Effector memory CD8-positive, alpha-beta T cell (primary cell): Measurements from ENCODE around the gene TAPBP.
"Not testable (repeated sequence)": the region's sequence is repeated elsewhere in the genome, so short reads cannot be mapped to it uniquely, and the experiment has no call there.

Experiments
- ATAC-seq: fragments of 150-1000 bp; cut with Tn5 transposase; replicated peaks from 2 replicates; pipeline ENCODE4 v1.10.0; 2021; ENCODE audit warnings: mild to moderate bottlenecking, moderate library complexity
- DNase-seq, 3 experiments: peaks; one replicate each; pipeline ENCODE4 v3.0.0; 2021
- H3K27ac Mint-ChIP-seq, 2 donors: one replicate each; pipeline ENCODE4 v1.8.0; 2022; ENCODE audit warnings: mild to moderate bottlenecking in 2 of 2, mixed read lengths in 2 of 2, moderate library complexity in 2 of 2
- H3K27me3 Mint-ChIP-seq, 2 donors: one replicate each; pipeline ENCODE4 v1.8.0; 2022; ENCODE audit warnings: mixed read lengths in 2 of 2
- H3K36me3 Mint-ChIP-seq: one replicate; pipeline ENCODE4 v1.8.0; 2022; ENCODE audit warnings: mild to moderate bottlenecking, moderate library complexity, mixed read lengths; ENCODE audit not compliant: insufficient read depth
- H3K4me1 Mint-ChIP-seq, 2 donors: one replicate each; pipeline ENCODE4 v1.8.0; 2022; ENCODE audit warnings: low read depth in 2 of 2, mixed read lengths in 2 of 2
- H3K4me3 Mint-ChIP-seq, 2 donors: one replicate each; pipeline ENCODE4 v1.8.0; 2022; ENCODE audit warnings: mild to moderate bottlenecking in 2 of 2, mixed read lengths in 2 of 2, moderate library complexity in 2 of 2
- H3K9me3 Mint-ChIP-seq, 2 donors: one replicate each; pipeline ENCODE4 v1.8.0; 2022; ENCODE audit warnings: mixed read lengths in 2 of 2

Gene TAPBP

GRCh38 chr6:33275795-33276580 lies 37.9 kb downstream of the TAPBP start:
- Mint-ChIP-seq H3K4me1 (peaks cover 54 to 66% of the 10 kb centered on the region in 2 donors), H3K4me3 (peak overlapping the region; percentile 89 to 93), H3K36me3 (peaks cover 73% of the 10 kb centered on the region), H3K27ac (peak overlapping the region; percentile 92 to 99)
- H3K27me3 Mint-ChIP-seq, DNase-seq, ATAC-seq, H3K9me3 Mint-ChIP-seq: not testable (repeated sequence)

- Mint-ChIP-seq H3K9me3 (no peaks in the 10 kb centered on the region), H3K4me3 (peak overlapping the region; percentile 97 to 98), H3K27ac (peak overlapping the region; percentile 99), H3K4me1 (peaks cover 59 to 64% of the 10 kb centered on the region in 2 donors), H3K36me3 (peaks cover 70% of the 10 kb centered on the region), H3K27me3 (no peaks in the 10 kb centered on the region)
- ATAC-seq = no peak
- DNase-seq = no peak
Observed at GRCh38 chr6:33273924-33274902, 39.7 kb downstream of the TAPBP start.

GRCh38 chr6:33273129-33273923 lies 40.6 kb downstream of the TAPBP start:
- DNase-seq (no peak), ATAC-seq (no peak)
- no peaks in the 10 kb centered on the region for H3K27me3 Mint-ChIP-seq
- peaks cover 50 to 59% of the 10 kb centered on the region in 2 donors for H3K4me1 Mint-ChIP-seq
- peak overlapping the region; percentile 97 to 98 for H3K4me3 Mint-ChIP-seq
- H3K27ac Mint-ChIP-seq = peak overlapping the region; percentile 99
- no peaks in the 10 kb centered on the region for H3K9me3 Mint-ChIP-seq
- H3K36me3 Mint-ChIP-seq = peaks cover 76% of the 10 kb centered on the region

GRCh38 chr6:33272275-33273128 lies 41.4 kb downstream of the TAPBP start:
- H3K9me3 Mint-ChIP-seq = no peaks in the 10 kb centered on the region
- H3K27me3 Mint-ChIP-seq = no peaks in the 10 kb centered on the region
- peaks cover 47 to 53% of the 10 kb centered on the region in 2 donors for H3K4me1 Mint-ChIP-seq
- ATAC-seq (no peak), DNase-seq (no peak)
- peaks cover 76% of the 10 kb centered on the region for H3K36me3 Mint-ChIP-seq
- peak overlapping the region; percentile 99 for H3K27ac Mint-ChIP-seq
- peak overlapping the region; percentile 97 to 98 for H3K4me3 Mint-ChIP-seq

- ATAC-seq = peak; percentile 89
- Mint-ChIP-seq H3K36me3 (peaks cover 76% of the 10 kb centered on the region), H3K27me3 (no peaks in the 10 kb centered on the region), H3K4me3 (peak within 1 kb of the TSS; percentile 97 to 98), H3K4me1 (peaks cover 46 to 51% of the 10 kb centered on the region in 2 donors), H3K27ac (peak within 1 kb of the TSS; percentile 99), H3K9me3 (no peaks in the 10 kb centered on the region)
- peak; percentile 91 to 96 (median 91) for DNase-seq
Observed at GRCh38 chr6:33271468-33272274, 42.2 kb downstream of the TAPBP start, which contains the start of the genes RPS18 and VPS52. TSS of gene RPS18 (plus strand) at chr6:33272075. CDS start at chr6:33272120, 45 bp downstream. TSS of gene VPS52 (minus strand) at chr6:33271876. CDS start at chr6:33271675, 201 bp downstream.

GRCh38 chr6:33271117-33271467 lies 42.8 kb downstream of the TAPBP start:
- Mint-ChIP-seq H3K27me3 (no peaks in the 10 kb centered on the region), H3K9me3 (no peaks in the 10 kb centered on the region), H3K27ac (peak overlapping the region; percentile 99), H3K4me3 (peak overlapping the region; percentile 97 to 98), H3K4me1 (peaks cover 41 to 46% of the 10 kb centered on the region in 2 donors), H3K36me3 (peaks cover 75% of the 10 kb centered on the region)
- no peak for DNase-seq
- ATAC-seq = peak; percentile 34

- peaks cover 72% of the 10 kb centered on the region for H3K36me3 Mint-ChIP-seq
- no peaks in the 10 kb centered on the region for H3K27me3 Mint-ChIP-seq
- no peak overlapping the region for H3K4me3 Mint-ChIP-seq
- peaks cover 0 to 2% of the 10 kb centered on the region in 2 donors for H3K4me1 Mint-ChIP-seq
- no peaks in the 10 kb centered on the region for H3K9me3 Mint-ChIP-seq
- ATAC-seq (no peak), DNase-seq (no peak)
- H3K27ac Mint-ChIP-seq = no peak overlapping the region
Observed at GRCh38 chr6:33264015-33264414, 49.9 kb downstream of the TAPBP start.

- H3K27me3 Mint-ChIP-seq, H3K4me3 Mint-ChIP-seq, H3K9me3 Mint-ChIP-seq, H3K4me1 Mint-ChIP-seq, DNase-seq, ATAC-seq, H3K27ac Mint-ChIP-seq: not testable (repeated sequence)
- peaks cover 62% of the 10 kb centered on the region for H3K36me3 Mint-ChIP-seq
Observed at GRCh38 chr6:33262490-33262889, 51.4 kb downstream of the TAPBP start.

GRCh38 chr6:33259032-33259431 lies 54.8 kb downstream of the TAPBP start:
- Mint-ChIP-seq H3K4me1 (no peaks in the 10 kb centered on the region), H3K9me3 (no peaks in the 10 kb centered on the region), H3K27me3 (no peaks in the 10 kb centered on the region), H3K4me3 (no peak overlapping the region), H3K27ac (no peak overlapping the region), H3K36me3 (peaks cover 55% of the 10 kb centered on the region)
- ATAC-seq = no peak
- DNase-seq = no peak

GRCh38 chr6:33254591-33254990 lies 59.3 kb downstream of the TAPBP start:
- no peaks in the 10 kb centered on the region for H3K27me3 Mint-ChIP-seq
- no peak for DNase-seq
- no peak overlapping the region for H3K4me3 Mint-ChIP-seq
- H3K36me3 Mint-ChIP-seq = peaks cover 31% of the 10 kb centered on the region
- ATAC-seq = no peak
- peaks cover 12 to 17% of the 10 kb centered on the region in 2 donors for H3K4me1 Mint-ChIP-seq
- H3K9me3 Mint-ChIP-seq = no peaks in the 10 kb centered on the region
- H3K27ac Mint-ChIP-seq = no peak overlapping the region

GRCh38 chr6:33252759-33253158 lies 61.1 kb downstream of the TAPBP start:
- Mint-ChIP-seq H3K4me1 (peaks cover 26% of the 10 kb centered on the region in 2 donors), H3K9me3 (no peaks in the 10 kb centered on the region), H3K36me3 (peaks cover 30% of the 10 kb centered on the region), H3K27me3 (no peaks in the 10 kb centered on the region), H3K27ac (no peak overlapping the region), H3K4me3 (no peak overlapping the region)
- ATAC-seq (no peak), DNase-seq (no peak)
